DMS79 treated with DMSO at 0.1 percent for 48 hours (cell line): ENCODE data around the gene PAXIP1.

Experiments used
- DNase-seq: peaks from one replicate; lab custom pipeline; 2025; lab: John Stamatoyannopoulos, UW

Gene PAXIP1

GRCh38 chr7:154913638-154914307, 89.2 kb downstream of the PAXIP1 start:
- DNase-seq: peak; percentile 63

- no peak for DNase-seq
Measured at GRCh38 chr7:154912871-154913637, 89.9 kb downstream of the PAXIP1 start.

GRCh38 chr7:154911862-154912455, 91.0 kb downstream of the PAXIP1 start:
- DNase-seq: no peak

GRCh38 chr7:154911411-154911810, 91.5 kb downstream of the PAXIP1 start:
- DNase-seq: no peak

GRCh38 chr7:154910977-154911376, 91.9 kb downstream of the PAXIP1 start:
- DNase-seq: no peak

GRCh38 chr7:154910125-154910524, 92.8 kb downstream of the PAXIP1 start:
- DNase-seq: no peak

GRCh38 chr7:154909241-154910105, 93.5 kb downstream of the PAXIP1 start:
- no peak for DNase-seq

- no peak for DNase-seq
Measured at GRCh38 chr7:154907651-154908620, 95.0 kb downstream of the PAXIP1 start.

- DNase-seq: no peak
Measured at GRCh38 chr7:154906736-154907355, 96.1 kb downstream of the PAXIP1 start.

GRCh38 chr7:154906201-154906600, 96.7 kb downstream of the PAXIP1 start:
- no peak for DNase-seq

- DNase-seq: no peak
Measured at GRCh38 chr7:154905615-154906014, 97.3 kb downstream of the PAXIP1 start.

GRCh38 chr7:154905146-154905545, 97.8 kb downstream of the PAXIP1 start:
- no peak for DNase-seq

GRCh38 chr7:154903083-154903731, 99.7 kb downstream of the PAXIP1 start:
- DNase-seq: no peak

- DNase-seq: no peak
Measured at GRCh38 chr7:154902600-154903082, 100.3 kb downstream of the PAXIP1 start.

- DNase-seq: no peak
Measured at GRCh38 chr7:154899862-154900261, 103.1 kb downstream of the PAXIP1 start.

- no peak for DNase-seq
Measured at GRCh38 chr7:154898973-154899855, 103.7 kb downstream of the PAXIP1 start.

GRCh38 chr7:154896076-154896475, 106.8 kb downstream of the PAXIP1 start:
- DNase-seq: no peak
